Liver (tissue), 9 donors: Measurements from ENCODE around the gene CDCA5. TPM values are rescaled to one million over a fixed set of nuclear protein-coding genes. Genes with fewer than 3 reads are reported as not detected.
A peak's percentile ranks its signal among the peaks of the same experiment; 100 is the strongest.

Experiments
- DNase-seq: peaks from one replicate; pipeline ENCODE4 v3.0.0-alpha.2; 2017; ENCODE audit warnings: low spot score
- H3K27ac ChIP-seq, 2 donors: one replicate each; pipeline ENCODE4 v1.7.0; 2013; ENCODE audit warnings: inconsistent platforms in 2 of 2, low read length in 2 of 2, control low read depth in 1 of 2, low read depth in 1 of 2, mild to moderate bottlenecking in 1 of 2
- H3K27me3 ChIP-seq, 4 donors: one replicate each; pipeline versions ENCODE4 v1.6.1 to v1.7.0; 2013; ENCODE audit warnings: low read length in 3 of 4, inconsistent platforms in 1 of 4, mild to moderate bottlenecking in 1 of 4, moderate library complexity in 1 of 4; ENCODE audit not compliant: control insufficient read depth in 4 of 4, insufficient read depth in 4 of 4
- H3K36me3 ChIP-seq, 4 donors: one replicate each; pipeline versions ENCODE4 v1.6.1 to v1.7.0; 2013; ENCODE audit warnings: low read length in 3 of 4, mild to moderate bottlenecking in 3 of 4, low read depth in 1 of 4, moderate library complexity in 1 of 4; ENCODE audit not compliant: control insufficient read depth in 4 of 4, insufficient read depth in 3 of 4
- H3K4me1 ChIP-seq, 4 donors: one replicate each; pipeline versions ENCODE4 v1.6.1 to v1.7.0; 2013; ENCODE audit warnings: low read length in 3 of 4, mild to moderate bottlenecking in 3 of 4, moderate library complexity in 1 of 4; ENCODE audit not compliant: control insufficient read depth in 4 of 4, insufficient read depth in 4 of 4
- H3K4me3 ChIP-seq, 3 donors: one replicate each; pipeline versions ENCODE4 v1.6.1 to v1.7.0; 2013; ENCODE audit warnings: low read length in 3 of 3, control low read depth in 1 of 3, low read depth in 1 of 3, mild to moderate bottlenecking in 1 of 3
- H3K9ac ChIP-seq, 2 donors: one replicate each; pipeline ENCODE4 v1.7.0; 2013; ENCODE audit warnings: low read length in 2 of 2, mild to moderate bottlenecking in 2 of 2, moderate library complexity in 2 of 2, control low read depth in 1 of 2, low read depth in 1 of 2
- H3K9me3 ChIP-seq, 4 donors: one replicate each; pipeline versions ENCODE4 v1.6.1 to v1.7.0; 2013; ENCODE audit warnings: low read length in 3 of 4; ENCODE audit not compliant: control insufficient read depth in 4 of 4
- EGR1 ChIP-seq, 2 donors: IDR thresholded peaks; 2 replicates each; pipeline ENCODE4 v1.6.1; 2016 to 2018; ENCODE audit warnings: antibody characterized with exemption in 2 of 2, low read depth in 2 of 2
- FOXA1 ChIP-seq: IDR thresholded peaks from 2 replicates; pipeline ENCODE4 v1.6.1; 2016; ENCODE audit warnings: antibody characterized with exemption
- FOXA2 ChIP-seq: IDR thresholded peaks from 2 replicates; pipeline ENCODE4 v1.6.1; 2016; ENCODE audit warnings: antibody characterized with exemption
- GABPA ChIP-seq, 2 donors: IDR thresholded peaks in 1 of 2; conservative IDR thresholded peaks in 1 of 2; 2 replicates each; pipeline ENCODE4 v1.6.1; 2016; ENCODE audit warnings: antibody characterized with exemption in 2 of 2, mild to moderate bottlenecking in 1 of 2, moderate library complexity in 1 of 2
- HNF4A ChIP-seq, 2 donors: conservative IDR thresholded peaks; 2 replicates each; pipeline ENCODE4 v1.6.1; 2016; ENCODE audit warnings: antibody characterized with exemption in 2 of 2, mild to moderate bottlenecking in 2 of 2
- HNF4G ChIP-seq: IDR thresholded peaks from 2 replicates; pipeline ENCODE4 v1.6.1; 2016; ENCODE audit warnings: antibody characterized with exemption
- JUND ChIP-seq, 2 donors: IDR thresholded peaks; 2 replicates each; pipeline ENCODE4 v1.6.1; 2016; ENCODE audit warnings: antibody characterized with exemption in 2 of 2
- NR2F2 ChIP-seq: IDR thresholded peaks from 2 replicates; pipeline ENCODE4 v1.6.1; 2016; ENCODE audit warnings: antibody characterized with exemption
- RAD21 ChIP-seq, 2 donors: IDR thresholded peaks; 2 replicates each; pipeline ENCODE4 v1.6.1; 2016; ENCODE audit warnings: antibody characterized with exemption in 2 of 2, mild to moderate bottlenecking in 2 of 2
- RXRA ChIP-seq, 2 donors: IDR thresholded peaks; 2 replicates each; pipeline ENCODE4 v1.6.1; 2017 to 2018; ENCODE audit warnings: antibody characterized with exemption in 2 of 2, mild to moderate bottlenecking in 1 of 2
- SP1 ChIP-seq: IDR thresholded peaks from 2 replicates; pipeline ENCODE4 v1.6.1; 2018; ENCODE audit warnings: antibody characterized with exemption, mild to moderate bottlenecking
- TAF1 ChIP-seq: conservative IDR thresholded peaks from 2 replicates; pipeline ENCODE4 v1.6.1; 2016; ENCODE audit warnings: antibody characterized with exemption, mild to moderate bottlenecking
- YY1 ChIP-seq: IDR thresholded peaks from 2 replicates; pipeline ENCODE4 v1.6.1; 2016; ENCODE audit warnings: antibody characterized with exemption, mild to moderate bottlenecking
- WGBS: extraction: QIAGEN DNeasy Blood & Tissue Kit; methylation state at CpG from one replicate; pipeline ENCODE4 v1.1.7; 2013; 5-methylcytosine and 5-hydroxymethylcytosine counted together
- polyA plus RNA-seq, 2 donors: library from polyadenylated mRNA; stranded (reverse) in 1 of 2; unstranded in 1 of 2; fragments of 200-250 nt in 1 of 2; fragments of >200 nt in 1 of 2; fragmentation: Nextera tagmentation in 1 of 2; extraction: Ambion mirVana in 1 of 2; gene quantifications; one replicate each; pipeline versions ENCODE4 v1.2.1 to v1.2.3, GENCODE V29; 2013 to 2015
- total RNA-seq, 2 donors: library from RNA; depleted of rRNA; stranded (reverse); fragments of >200 nt; gene quantifications; one replicate each; pipeline ENCODE4 v1.2.3, GENCODE V29; 2014
- TF ChIP-seq, protein P1 (sequence below): IDR thresholded peaks from 2 replicates; pipeline ENCODE4 v1.6.1; 2016; ENCODE audit warnings: antibody characterized with exemption
- TF ChIP-seq, protein P2 (sequence below): IDR thresholded peaks from 2 replicates; pipeline ENCODE4 v1.6.1; 2016; ENCODE audit warnings: antibody characterized with exemption
- TF ChIP-seq, protein P3 (sequence below): fragments of 150-350 bp; IDR thresholded peaks from 2 replicates; pipeline ENCODE4 v1.5.1; 2017; ENCODE audit warnings: improper control_type of control experiment, low read depth, low read length; ENCODE audit not compliant: missing input control
- TF ChIP-seq, protein P4 (sequence below): IDR thresholded peaks from 2 replicates; pipeline ENCODE4 v1.6.1; 2016; ENCODE audit warnings: antibody characterized with exemption, mild to moderate bottlenecking
- TF ChIP-seq, protein P5 (sequence below): IDR thresholded peaks from 2 replicates; pipeline ENCODE4 v1.6.1; 2016; ENCODE audit warnings: antibody characterized with exemption
- donor health status: healthy.
- donor health status: healthy.
- donor health status: healthy.
- donor health status: healthy.
- donor health status: healthy.

CDCA5 gene
- total and polyA plus RNA-seq, 4 donors, result 0.17 to 12.0 (median 1.7) TPM

GRCh38 chr11:65103476-65103875, 19.6 kb upstream of the CDCA5 start:
- no peak overlapping the region for H3K27ac ChIP-seq
- no peak for DNase-seq
- no peaks in the 10 kb centered on the region for H3K27me3 ChIP-seq
- no peaks in the 10 kb centered on the region for H3K9me3 ChIP-seq
- H3K4me1 ChIP-seq, result peaks cover 10 to 39% (median 26%) of the 10 kb centered on the region in 4 donors
- H3K36me3 ChIP-seq, result peaks cover 0 to 8% (median 4%) of the 10 kb centered on the region in 4 donors
- no peak overlapping the region for H3K9ac ChIP-seq
- no peak overlapping the region for H3K4me3 ChIP-seq
- TF ChIP-seq, protein P1, sequence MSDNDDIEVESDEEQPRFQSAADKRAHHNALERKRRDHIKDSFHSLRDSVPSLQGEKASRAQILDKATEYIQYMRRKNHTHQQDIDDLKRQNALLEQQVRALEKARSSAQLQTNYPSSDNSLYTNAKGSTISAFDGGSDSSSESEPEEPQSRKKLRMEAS, result no peak
- TF ChIP-seq NR2F2, result no peak
- TF ChIP-seq FOXA2, result no peak
- TF ChIP-seq, protein P2, sequence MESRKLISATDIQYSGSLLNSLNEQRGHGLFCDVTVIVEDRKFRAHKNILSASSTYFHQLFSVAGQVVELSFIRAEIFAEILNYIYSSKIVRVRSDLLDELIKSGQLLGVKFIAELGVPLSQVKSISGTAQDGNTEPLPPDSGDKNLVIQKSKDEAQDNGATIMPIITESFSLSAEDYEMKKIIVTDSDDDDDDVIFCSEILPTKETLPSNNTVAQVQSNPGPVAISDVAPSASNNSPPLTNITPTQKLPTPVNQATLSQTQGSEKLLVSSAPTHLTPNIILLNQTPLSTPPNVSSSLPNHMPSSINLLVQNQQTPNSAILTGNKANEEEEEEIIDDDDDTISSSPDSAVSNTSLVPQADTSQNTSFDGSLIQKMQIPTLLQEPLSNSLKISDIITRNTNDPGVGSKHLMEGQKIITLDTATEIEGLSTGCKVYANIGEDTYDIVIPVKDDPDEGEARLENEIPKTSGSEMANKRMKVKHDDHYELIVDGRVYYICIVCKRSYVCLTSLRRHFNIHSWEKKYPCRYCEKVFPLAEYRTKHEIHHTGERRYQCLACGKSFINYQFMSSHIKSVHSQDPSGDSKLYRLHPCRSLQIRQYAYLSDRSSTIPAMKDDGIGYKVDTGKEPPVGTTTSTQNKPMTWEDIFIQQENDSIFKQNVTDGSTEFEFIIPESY, result no peak
- TF ChIP-seq TAF1, result no peak
- TF ChIP-seq RXRA (IDR thresholded peaks at IDR 0.05), result no peak

GRCh38 chr11:65102142-65103095, 18.6 kb upstream of the CDCA5 start:
- Histone ChIP-seq H3K4me1 (peaks cover 10 to 40% (median 28%) of the 10 kb centered on the region in 4 donors), H3K9me3 (no peaks in the 10 kb centered on the region), H3K4me3 (no peak overlapping the region), H3K9ac (no peak overlapping the region), H3K27me3 (no peaks in the 10 kb centered on the region), H3K36me3 (peaks cover 0 to 6% (median 2%) of the 10 kb centered on the region in 4 donors), H3K27ac (peak overlapping the region; percentile 66 to 81)
- WGBS, result 50% methylated on average over 8 of the region's 8 CpGs
- DNase-seq, result no peak
- TF ChIP-seq, protein P3, sequence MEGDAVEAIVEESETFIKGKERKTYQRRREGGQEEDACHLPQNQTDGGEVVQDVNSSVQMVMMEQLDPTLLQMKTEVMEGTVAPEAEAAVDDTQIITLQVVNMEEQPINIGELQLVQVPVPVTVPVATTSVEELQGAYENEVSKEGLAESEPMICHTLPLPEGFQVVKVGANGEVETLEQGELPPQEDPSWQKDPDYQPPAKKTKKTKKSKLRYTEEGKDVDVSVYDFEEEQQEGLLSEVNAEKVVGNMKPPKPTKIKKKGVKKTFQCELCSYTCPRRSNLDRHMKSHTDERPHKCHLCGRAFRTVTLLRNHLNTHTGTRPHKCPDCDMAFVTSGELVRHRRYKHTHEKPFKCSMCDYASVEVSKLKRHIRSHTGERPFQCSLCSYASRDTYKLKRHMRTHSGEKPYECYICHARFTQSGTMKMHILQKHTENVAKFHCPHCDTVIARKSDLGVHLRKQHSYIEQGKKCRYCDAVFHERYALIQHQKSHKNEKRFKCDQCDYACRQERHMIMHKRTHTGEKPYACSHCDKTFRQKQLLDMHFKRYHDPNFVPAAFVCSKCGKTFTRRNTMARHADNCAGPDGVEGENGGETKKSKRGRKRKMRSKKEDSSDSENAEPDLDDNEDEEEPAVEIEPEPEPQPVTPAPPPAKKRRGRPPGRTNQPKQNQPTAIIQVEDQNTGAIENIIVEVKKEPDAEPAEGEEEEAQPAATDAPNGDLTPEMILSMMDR, result no peak
- TF ChIP-seq HNF4G (no peak), RXRA (IDR thresholded peaks at IDR 0.05) (peak; percentile 87 to 88), TAF1 (no peak), JUND (IDR thresholded peaks at IDR 0.05) (peak in 1 of 2 donors; percentile 31), YY1 (peak; percentile 94), NR2F2 (no peak), HNF4A (conservative IDR thresholded peaks at IDR 0.05) (peak; percentile 35 to 47), EGR1 (IDR thresholded peaks at IDR 0.05; ENCODE audit: low read depth in 2 of 2) (no peak), GABPA (IDR thresholded peaks at IDR 0.05 in 1 of 2, conservative IDR thresholded peaks at IDR 0.05 in 1 of 2) (peak in 1 of 2 donors; percentile 66), FOXA1 (peak; percentile 61), FOXA2 (peak; percentile 76), RAD21 (IDR thresholded peaks at IDR 0.05) (peak in 1 of 2 donors; percentile 10), SP1 (peak; percentile 74)
- TF ChIP-seq, protein P1, result no peak
- TF ChIP-seq, protein P4, sequence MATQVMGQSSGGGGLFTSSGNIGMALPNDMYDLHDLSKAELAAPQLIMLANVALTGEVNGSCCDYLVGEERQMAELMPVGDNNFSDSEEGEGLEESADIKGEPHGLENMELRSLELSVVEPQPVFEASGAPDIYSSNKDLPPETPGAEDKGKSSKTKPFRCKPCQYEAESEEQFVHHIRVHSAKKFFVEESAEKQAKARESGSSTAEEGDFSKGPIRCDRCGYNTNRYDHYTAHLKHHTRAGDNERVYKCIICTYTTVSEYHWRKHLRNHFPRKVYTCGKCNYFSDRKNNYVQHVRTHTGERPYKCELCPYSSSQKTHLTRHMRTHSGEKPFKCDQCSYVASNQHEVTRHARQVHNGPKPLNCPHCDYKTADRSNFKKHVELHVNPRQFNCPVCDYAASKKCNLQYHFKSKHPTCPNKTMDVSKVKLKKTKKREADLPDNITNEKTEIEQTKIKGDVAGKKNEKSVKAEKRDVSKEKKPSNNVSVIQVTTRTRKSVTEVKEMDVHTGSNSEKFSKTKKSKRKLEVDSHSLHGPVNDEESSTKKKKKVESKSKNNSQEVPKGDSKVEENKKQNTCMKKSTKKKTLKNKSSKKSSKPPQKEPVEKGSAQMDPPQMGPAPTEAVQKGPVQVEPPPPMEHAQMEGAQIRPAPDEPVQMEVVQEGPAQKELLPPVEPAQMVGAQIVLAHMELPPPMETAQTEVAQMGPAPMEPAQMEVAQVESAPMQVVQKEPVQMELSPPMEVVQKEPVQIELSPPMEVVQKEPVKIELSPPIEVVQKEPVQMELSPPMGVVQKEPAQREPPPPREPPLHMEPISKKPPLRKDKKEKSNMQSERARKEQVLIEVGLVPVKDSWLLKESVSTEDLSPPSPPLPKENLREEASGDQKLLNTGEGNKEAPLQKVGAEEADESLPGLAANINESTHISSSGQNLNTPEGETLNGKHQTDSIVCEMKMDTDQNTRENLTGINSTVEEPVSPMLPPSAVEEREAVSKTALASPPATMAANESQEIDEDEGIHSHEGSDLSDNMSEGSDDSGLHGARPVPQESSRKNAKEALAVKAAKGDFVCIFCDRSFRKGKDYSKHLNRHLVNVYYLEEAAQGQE, result no peak
- TF ChIP-seq, protein P5, sequence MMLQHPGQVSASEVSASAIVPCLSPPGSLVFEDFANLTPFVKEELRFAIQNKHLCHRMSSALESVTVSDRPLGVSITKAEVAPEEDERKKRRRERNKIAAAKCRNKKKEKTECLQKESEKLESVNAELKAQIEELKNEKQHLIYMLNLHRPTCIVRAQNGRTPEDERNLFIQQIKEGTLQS, result peak; percentile 33
- TF ChIP-seq, protein P2, result peak; percentile 55
